IPS DF 4.7 (cell line): ENCODE data around the gene CELF2.

Experiments used
- DNase-seq: peaks from one replicate; pipeline ENCODE4 v3.0.0-alpha.2; 2013; ENCODE audit warnings: low spot score; ENCODE audit errors: extremely low read depth

Gene CELF2

DNA sequence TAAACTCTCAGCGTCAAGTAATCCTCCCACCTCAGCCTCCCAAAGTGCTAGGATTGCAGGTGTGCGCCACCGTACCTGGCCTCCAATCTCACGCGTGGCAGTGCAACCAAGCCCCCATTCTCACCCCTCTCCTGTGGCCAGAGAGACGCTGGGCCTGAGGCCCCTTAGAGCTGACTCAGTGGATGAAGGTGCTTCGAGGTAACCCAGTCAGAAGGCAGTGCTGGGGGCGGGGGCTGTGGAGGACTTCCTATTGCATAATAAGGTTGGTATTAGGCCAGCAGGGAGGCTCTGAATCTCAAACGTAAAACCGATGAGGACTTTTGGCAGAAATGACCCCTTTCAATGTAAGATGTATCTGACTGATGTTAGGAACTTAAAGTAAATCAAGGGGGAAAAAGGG lies 364.5 kb downstream of the CELF2 start:
- DNase-seq = no peak

GRCh38 chr10:11386044-11386443 lies 368.4 kb downstream of the CELF2 start:
- no peak for DNase-seq
